ENCODE measurements around the gene CTNND1.

Gene CTNND1

GRCh38 chr11:57741132-57742086 lies 20.2 kb upstream of the CTNND1 start, which contains the start of gene SELENOH:
Gene SELENOH, plus strand, starts transcription at chr11:57741491. Its CDS starts 105 bp downstream, at chr11:57741596.
- Histone ChIP-seq H3K36me3 (ENCODE audit: control insufficient read depth, insufficient read depth, low read length) (peaks cover 10% of the 10 kb centered on the region; the same call in 1 of the 2 replicates), H3K4me3 (ENCODE audit: low read length) (peak within 1 kb of the TSS; percentile 73), H3K4me1 (ENCODE audit: control insufficient read depth, insufficient read depth, low read length) (peaks cover 2% of the 10 kb centered on the region; the same call in 1 of the 2 replicates), H3K27ac (ENCODE audit: low read length) (no peak within 1 kb of the TSS), H3K27me3 (ENCODE audit: control insufficient read depth, insufficient read depth, low read length) (no peaks in the 10 kb centered on the region), H3K9me3 (ENCODE audit: control insufficient read depth, insufficient read depth, low read length) (no peaks in the 10 kb centered on the region)
- DNase-seq (ENCODE audit: low read depth, low spot score), result peak; percentile 97
- no CpG with 5 or more reads among the region's 75 CpGs for WGBS (ENCODE audit: insufficient coverage, insufficient read length)

- Histone ChIP-seq H3K4me1 (ENCODE audit: control insufficient read depth, insufficient read depth, low read length) (peaks cover 2% of the 10 kb centered on the region; the same call in 1 of the 2 replicates), H3K4me3 (ENCODE audit: low read length) (peak overlapping the region; percentile 73), H3K27me3 (ENCODE audit: control insufficient read depth, insufficient read depth, low read length) (no peaks in the 10 kb centered on the region), H3K27ac (ENCODE audit: low read length) (no peak overlapping the region), H3K9me3 (ENCODE audit: control insufficient read depth, insufficient read depth, low read length) (no peaks in the 10 kb centered on the region), H3K36me3 (ENCODE audit: control insufficient read depth, insufficient read depth, low read length) (peaks cover 10% of the 10 kb centered on the region; the same call in 1 of the 2 replicates)
- no peak for DNase-seq (ENCODE audit: low read depth, low spot score)
- no CpG with 5 or more reads among the region's 10 CpGs for WGBS (ENCODE audit: insufficient coverage, insufficient read length)
Observed at GRCh38 chr11:57742087-57742452, 19.5 kb upstream of the CTNND1 start.

- no CpG with 5 or more reads among the region's 2 CpGs for WGBS (ENCODE audit: insufficient coverage, insufficient read length)
- no peak for DNase-seq (ENCODE audit: low read depth, low spot score)
- Histone ChIP-seq H3K9me3 (ENCODE audit: control insufficient read depth, insufficient read depth, low read length) (no peaks in the 10 kb centered on the region), H3K27me3 (ENCODE audit: control insufficient read depth, insufficient read depth, low read length) (no peaks in the 10 kb centered on the region), H3K4me1 (ENCODE audit: control insufficient read depth, insufficient read depth, low read length) (peaks cover 2% of the 10 kb centered on the region; the same call in 1 of the 2 replicates), H3K36me3 (ENCODE audit: control insufficient read depth, insufficient read depth, low read length) (peaks cover 10% of the 10 kb centered on the region; the same call in 1 of the 2 replicates), H3K4me3 (ENCODE audit: low read length) (no peak overlapping the region), H3K27ac (ENCODE audit: low read length) (no peak overlapping the region)
Observed at GRCh38 chr11:57744357-57744756, 17.2 kb upstream of the CTNND1 start.

- no peak for DNase-seq (ENCODE audit: low read depth, low spot score)
- Histone ChIP-seq H3K4me3 (ENCODE audit: low read length) (no peak overlapping the region), H3K36me3 (ENCODE audit: control insufficient read depth, insufficient read depth, low read length) (peaks cover 10% of the 10 kb centered on the region; the same call in 1 of the 2 replicates), H3K4me1 (ENCODE audit: control insufficient read depth, insufficient read depth, low read length) (peaks cover 2% of the 10 kb centered on the region; the same call in 1 of the 2 replicates), H3K27ac (ENCODE audit: low read length) (no peak overlapping the region), H3K9me3 (ENCODE audit: control insufficient read depth, insufficient read depth, low read length) (no peaks in the 10 kb centered on the region), H3K27me3 (ENCODE audit: control insufficient read depth, insufficient read depth, low read length) (no peaks in the 10 kb centered on the region)
- no CpG with 5 or more reads among the region's 5 CpGs for WGBS (ENCODE audit: insufficient coverage, insufficient read length)
Observed at GRCh38 chr11:57745206-57745605, 16.4 kb upstream of the CTNND1 start.

- no peaks in the 10 kb centered on the region for H3K9me3 ChIP-seq (ENCODE audit: control insufficient read depth, insufficient read depth, low read length)
- no CpG with 5 or more reads among the region's 1 CpG for WGBS (ENCODE audit: insufficient coverage, insufficient read length)
- no peak for DNase-seq (ENCODE audit: low read depth, low spot score)
- peaks cover 10% of the 10 kb centered on the region; the same call in 1 of the 2 replicates for H3K36me3 ChIP-seq (ENCODE audit: control insufficient read depth, insufficient read depth, low read length)
- no peak overlapping the region for H3K27ac ChIP-seq (ENCODE audit: low read length)
- H3K4me1 ChIP-seq (ENCODE audit: control insufficient read depth, insufficient read depth, low read length), result peaks cover 2% of the 10 kb centered on the region; the same call in 1 of the 2 replicates
- H3K27me3 ChIP-seq (ENCODE audit: control insufficient read depth, insufficient read depth, low read length), result no peaks in the 10 kb centered on the region
- no peak overlapping the region for H3K4me3 ChIP-seq (ENCODE audit: low read length)
Observed at GRCh38 chr11:57746920-57747319, 14.7 kb upstream of the CTNND1 start.

GRCh38 chr11:57751176-57751575 lies 10.4 kb upstream of the CTNND1 start:
- no peaks in the 10 kb centered on the region for H3K36me3 ChIP-seq (ENCODE audit: control insufficient read depth, insufficient read depth, low read length)
- H3K4me3 ChIP-seq (ENCODE audit: low read length), result no peak overlapping the region
- no peaks in the 10 kb centered on the region for H3K4me1 ChIP-seq (ENCODE audit: control insufficient read depth, insufficient read depth, low read length)
- DNase-seq (ENCODE audit: low read depth, low spot score), result no peak
- H3K27me3 ChIP-seq (ENCODE audit: control insufficient read depth, insufficient read depth, low read length), result no peaks in the 10 kb centered on the region
- no peak overlapping the region for H3K27ac ChIP-seq (ENCODE audit: low read length)
- H3K9me3 ChIP-seq (ENCODE audit: control insufficient read depth, insufficient read depth, low read length), result no peaks in the 10 kb centered on the region

GRCh38 chr11:57751676-57752253 lies 9.8 kb upstream of the CTNND1 start, which contains the start of gene BTBD18:
Gene BTBD18, minus strand, starts transcription at chr11:57751819. Its CDS starts 631 bp downstream, at chr11:57751188.
- WGBS (ENCODE audit: insufficient coverage, insufficient read length), result no CpG with 5 or more reads among the region's 10 CpGs
- Histone ChIP-seq H3K4me1 (ENCODE audit: control insufficient read depth, insufficient read depth, low read length) (no peaks in the 10 kb centered on the region), H3K27me3 (ENCODE audit: control insufficient read depth, insufficient read depth, low read length) (no peaks in the 10 kb centered on the region), H3K36me3 (ENCODE audit: control insufficient read depth, insufficient read depth, low read length) (no peaks in the 10 kb centered on the region), H3K9me3 (ENCODE audit: control insufficient read depth, insufficient read depth, low read length) (no peaks in the 10 kb centered on the region), H3K4me3 (ENCODE audit: low read length) (no peak within 1 kb of the TSS), H3K27ac (ENCODE audit: low read length) (no peak within 1 kb of the TSS)
- DNase-seq (ENCODE audit: low read depth, low spot score), result no peak

GRCh38 chr11:57752954-57753353 lies 8.6 kb upstream of the CTNND1 start:
- no CpG with 5 or more reads among the region's 30 CpGs for whole genome bisulfite sequencing (ENCODE audit: insufficient coverage, insufficient read length)
- H3K27me3 ChIP-seq (ENCODE audit: control insufficient read depth, insufficient read depth, low read length), result no peaks in the 10 kb centered on the region
- H3K9me3 ChIP-seq (ENCODE audit: control insufficient read depth, insufficient read depth, low read length), result no peaks in the 10 kb centered on the region
- no peak for DNase-seq (ENCODE audit: low read depth, low spot score)
- H3K4me3 ChIP-seq (ENCODE audit: low read length), result no peak overlapping the region
- H3K36me3 ChIP-seq (ENCODE audit: control insufficient read depth, insufficient read depth, low read length), result no peaks in the 10 kb centered on the region
- H3K27ac ChIP-seq (ENCODE audit: low read length), result no peak overlapping the region
- no peaks in the 10 kb centered on the region for H3K4me1 ChIP-seq (ENCODE audit: control insufficient read depth, insufficient read depth, low read length)

GRCh38 chr11:57758174-57758573 lies 3.4 kb upstream of the CTNND1 start:
- Histone ChIP-seq H3K4me1 (ENCODE audit: control insufficient read depth, insufficient read depth, low read length) (no peaks in the 10 kb centered on the region), H3K9me3 (ENCODE audit: control insufficient read depth, insufficient read depth, low read length) (no peaks in the 10 kb centered on the region), H3K27me3 (ENCODE audit: control insufficient read depth, insufficient read depth, low read length) (no peaks in the 10 kb centered on the region), H3K4me3 (ENCODE audit: low read length) (no peak overlapping the region), H3K27ac (ENCODE audit: low read length) (no peak overlapping the region), H3K36me3 (ENCODE audit: control insufficient read depth, insufficient read depth, low read length) (no peaks in the 10 kb centered on the region)
- no CpG with 5 or more reads among the region's 3 CpGs for WGBS (ENCODE audit: insufficient coverage, insufficient read length)
- no peak for DNase-seq (ENCODE audit: low read depth, low spot score)

- Histone ChIP-seq H3K27me3 (ENCODE audit: control insufficient read depth, insufficient read depth, low read length) (no peaks in the 10 kb centered on the region), H3K9me3 (ENCODE audit: control insufficient read depth, insufficient read depth, low read length) (no peaks in the 10 kb centered on the region), H3K36me3 (ENCODE audit: control insufficient read depth, insufficient read depth, low read length) (no peaks in the 10 kb centered on the region), H3K4me3 (ENCODE audit: low read length) (peak overlapping the region; percentile 84), H3K27ac (ENCODE audit: low read length) (no peak overlapping the region), H3K4me1 (ENCODE audit: control insufficient read depth, insufficient read depth, low read length) (peaks cover 2% of the 10 kb centered on the region; the same call in 1 of the 2 replicates)
- no peak for DNase-seq (ENCODE audit: low read depth, low spot score)
- no CpG with 5 or more reads among the region's 9 CpGs for WGBS (ENCODE audit: insufficient coverage, insufficient read length)
Observed at GRCh38 chr11:57762235-57762861, 746 bp downstream of the CTNND1 start.
